Mucosa of rectum (tissue), 2 donors: ENCODE data around the gene RNF114.

Experiments used
- H3K27ac ChIP-seq, 2 donors: one replicate each; pipeline ENCODE4 v1.7.0; 2013; ENCODE audit warnings: inconsistent platforms in 2 of 2, low read depth in 2 of 2, low read length in 2 of 2
- H3K27me3 ChIP-seq, 2 donors: one replicate each; pipeline ENCODE4 v1.7.0; 2013; ENCODE audit warnings: low read length in 2 of 2; ENCODE audit not compliant: control insufficient read depth in 2 of 2, insufficient read depth in 2 of 2
- H3K36me3 ChIP-seq, 2 donors: one replicate each; pipeline ENCODE4 v1.7.0; 2013; ENCODE audit warnings: low read length in 2 of 2; ENCODE audit not compliant: control insufficient read depth in 2 of 2, insufficient read depth in 2 of 2
- H3K4me1 ChIP-seq, 2 donors: one replicate each; pipeline ENCODE4 v1.7.0; 2013; ENCODE audit warnings: low read length in 2 of 2, mild to moderate bottlenecking in 1 of 2; ENCODE audit not compliant: control insufficient read depth in 2 of 2, insufficient read depth in 2 of 2
- H3K4me3 ChIP-seq, 2 donors: one replicate each; pipeline ENCODE4 v1.7.0; 2013; ENCODE audit warnings: low read length in 2 of 2
- H3K9ac ChIP-seq, 2 donors: one replicate each; pipeline ENCODE4 v1.7.0; 2013; ENCODE audit warnings: low read length in 2 of 2, low read depth in 1 of 2, mild to moderate bottlenecking in 1 of 2
- H3K9me3 ChIP-seq, 2 donors: one replicate each; pipeline ENCODE4 v1.7.0; 2013; ENCODE audit warnings: low read length in 2 of 2; ENCODE audit not compliant: control insufficient read depth in 2 of 2
- donor health status: healthy.
- donor health status: Normal muscosa, but diverticular disease.

RNF114 gene

GRCh38 chr20:49979030-49979832, 43.0 kb downstream of the RNF114 start:
- Histone ChIP-seq H3K9me3 (no peaks in the 10 kb centered on the region), H3K27ac (no peak overlapping the region), H3K4me1 (peaks cover 9 to 15% of the 10 kb centered on the region in 2 donors), H3K36me3 (no peaks in the 10 kb centered on the region), H3K4me3 (peak overlapping the region in 1 of 2 donors; percentile 37), H3K27me3 (peaks cover 2 to 9% of the 10 kb centered on the region in 2 donors), H3K9ac (no peak overlapping the region)

DNA sequence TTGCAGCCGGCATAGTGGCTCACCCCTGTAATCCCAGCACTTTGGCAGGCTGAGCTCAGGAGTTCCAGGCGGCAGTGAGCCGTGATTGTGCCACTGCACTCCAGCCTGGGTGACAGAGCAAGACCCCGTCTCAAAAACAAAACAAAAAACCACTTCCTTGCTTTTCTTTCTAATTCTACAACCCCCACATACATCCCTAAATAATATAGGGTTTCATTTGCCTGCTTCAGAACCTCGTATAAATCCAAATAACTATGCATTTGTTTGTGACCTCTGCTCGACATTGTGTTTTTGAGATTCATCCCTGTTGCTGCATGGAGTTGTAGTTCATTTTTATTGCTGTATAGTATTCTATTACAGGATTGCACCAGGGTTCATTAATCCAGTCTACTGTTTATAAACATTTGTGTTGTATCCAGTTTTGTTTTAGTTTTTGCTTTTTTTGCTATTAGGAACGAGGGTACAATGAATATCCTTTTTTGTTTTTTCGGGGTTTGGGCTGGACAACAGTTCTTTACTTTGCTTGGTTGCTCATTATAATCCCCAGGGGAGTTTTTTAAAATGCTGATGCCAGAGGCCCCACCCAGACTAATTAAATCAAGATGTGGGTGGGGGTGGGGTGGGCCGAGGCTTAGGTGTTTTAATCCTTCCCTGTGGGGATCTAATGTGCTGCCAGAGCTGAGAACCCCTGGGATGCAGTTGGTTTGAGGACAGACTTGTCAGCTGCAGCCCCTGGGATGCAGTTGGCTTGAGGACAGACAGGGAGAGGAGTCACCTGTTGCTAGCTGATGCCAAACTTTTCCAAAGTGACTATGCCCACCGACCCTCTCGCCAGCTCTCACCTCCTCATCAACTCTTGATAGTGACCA, 44.2 kb downstream of the RNF114 start:
- Histone ChIP-seq H3K4me3 (no peak overlapping the region), H3K9ac (no peak overlapping the region), H3K9me3 (no peaks in the 10 kb centered on the region), H3K27ac (no peak overlapping the region), H3K4me1 (peaks cover 9 to 15% of the 10 kb centered on the region in 2 donors), H3K36me3 (no peaks in the 10 kb centered on the region), H3K27me3 (peaks cover 2 to 9% of the 10 kb centered on the region in 2 donors)

DNA sequence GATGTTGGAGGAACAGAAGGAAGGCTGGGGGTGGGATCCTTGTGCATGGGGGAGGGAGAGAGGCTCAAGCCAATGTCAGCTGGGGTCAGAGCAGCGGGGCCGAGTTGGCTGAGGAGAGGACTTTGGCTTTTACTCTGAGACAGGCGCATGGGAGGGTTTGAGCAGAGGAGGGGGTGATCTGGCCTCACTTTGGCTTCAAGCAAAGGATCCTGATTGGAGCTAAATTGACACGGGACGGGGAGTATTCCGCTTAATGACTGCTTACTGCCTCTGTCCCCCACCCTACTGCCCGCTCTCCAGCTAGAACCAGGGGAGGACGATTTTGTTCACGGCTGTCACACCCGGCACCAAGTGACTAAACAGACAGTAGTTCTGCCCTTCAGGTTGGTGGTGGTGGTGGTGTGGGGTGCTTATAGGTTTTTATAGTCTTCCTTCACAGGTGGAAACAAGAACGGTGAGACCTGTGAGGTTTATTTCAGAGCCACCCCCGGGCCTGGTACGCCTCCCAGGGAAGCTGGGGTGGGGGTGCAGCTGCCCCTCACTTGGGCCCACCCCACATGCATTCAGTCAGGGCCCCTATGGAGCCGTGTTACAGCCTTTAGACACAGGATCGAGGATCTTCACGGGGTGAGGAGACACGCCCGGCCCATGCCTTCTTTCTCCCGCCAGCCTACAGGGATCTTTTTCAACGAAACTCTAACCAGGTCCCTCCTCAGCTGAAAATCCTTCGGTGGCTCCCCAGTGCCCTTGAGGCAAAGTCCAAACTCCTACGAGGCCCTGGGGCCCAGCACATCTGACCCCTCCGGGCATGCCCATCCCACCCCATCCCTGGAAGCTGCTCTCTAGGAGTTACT, 45.2 kb downstream of the RNF114 start:
- Histone ChIP-seq H3K27ac (no peak overlapping the region), H3K4me1 (peaks cover 9 to 15% of the 10 kb centered on the region in 2 donors), H3K4me3 (no peak overlapping the region), H3K36me3 (no peaks in the 10 kb centered on the region), H3K9ac (no peak overlapping the region), H3K9me3 (no peaks in the 10 kb centered on the region), H3K27me3 (peaks cover 2 to 9% of the 10 kb centered on the region in 2 donors)

GRCh38 chr20:49982072-49982345, 45.8 kb downstream of the RNF114 start:
- Histone ChIP-seq H3K27ac (no peak overlapping the region), H3K27me3 (peaks cover 2 to 9% of the 10 kb centered on the region in 2 donors), H3K4me1 (peaks cover 9 to 15% of the 10 kb centered on the region in 2 donors), H3K9ac (peak overlapping the region; percentile 12 to 24), H3K9me3 (no peaks in the 10 kb centered on the region), H3K36me3 (no peaks in the 10 kb centered on the region), H3K4me3 (peak overlapping the region; percentile 47 to 57)

DNA sequence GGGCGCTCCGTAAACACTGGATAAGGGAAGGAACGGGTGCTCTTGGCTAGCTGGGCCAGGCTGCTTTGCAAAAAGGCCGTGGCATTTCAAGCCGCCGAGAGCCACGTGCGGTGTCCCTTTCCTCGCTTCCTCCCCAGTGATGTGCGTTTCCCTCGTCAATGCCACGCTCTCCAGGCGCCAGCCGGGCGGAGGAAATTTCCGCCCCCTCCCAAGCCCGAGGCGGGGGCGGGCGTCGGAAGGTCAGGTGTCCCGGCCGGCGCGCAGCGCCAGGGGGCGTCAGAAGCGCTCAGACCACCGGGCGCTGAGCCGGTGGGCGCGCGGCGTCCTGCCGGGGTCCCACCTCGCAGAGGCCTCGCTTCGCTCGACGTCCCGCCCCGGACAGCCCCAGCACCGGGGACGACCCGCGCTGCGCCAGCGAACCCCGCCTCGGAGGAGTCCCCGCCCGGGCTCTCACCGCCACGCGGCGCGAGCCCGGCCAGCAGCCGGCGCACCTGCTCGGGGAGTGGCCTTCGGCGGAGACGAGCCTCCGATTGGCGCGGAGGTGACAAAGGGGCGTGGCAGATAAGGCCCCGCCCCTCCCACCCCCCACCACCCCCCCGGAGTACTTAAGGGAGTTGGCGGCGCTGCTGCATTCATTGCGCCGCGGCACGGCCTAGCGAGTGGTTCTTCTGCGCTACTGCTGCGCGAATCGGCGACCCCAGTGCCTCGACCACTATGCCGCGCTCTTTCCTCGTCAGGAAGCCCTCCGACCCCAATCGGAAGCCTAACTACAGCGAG, 46.3 kb downstream of the RNF114 start, which contains the start of gene SNAI1:
TSS of gene SNAI1 (plus strand) at position 635 of the 777 bp plus-strand sequence. CDS start at position 715, 80 bp downstream.
- Histone ChIP-seq H3K27ac (peak within 1 kb of the TSS; percentile 26 to 61), H3K36me3 (no peaks in the 10 kb centered on the region), H3K4me1 (peaks cover 9 to 15% of the 10 kb centered on the region in 2 donors), H3K4me3 (peak within 1 kb of the TSS; percentile 56 to 70), H3K9ac (peak within 1 kb of the TSS; percentile 62 to 68), H3K27me3 (peaks cover 2 to 9% of the 10 kb centered on the region in 2 donors), H3K9me3 (no peaks in the 10 kb centered on the region)

DNA sequence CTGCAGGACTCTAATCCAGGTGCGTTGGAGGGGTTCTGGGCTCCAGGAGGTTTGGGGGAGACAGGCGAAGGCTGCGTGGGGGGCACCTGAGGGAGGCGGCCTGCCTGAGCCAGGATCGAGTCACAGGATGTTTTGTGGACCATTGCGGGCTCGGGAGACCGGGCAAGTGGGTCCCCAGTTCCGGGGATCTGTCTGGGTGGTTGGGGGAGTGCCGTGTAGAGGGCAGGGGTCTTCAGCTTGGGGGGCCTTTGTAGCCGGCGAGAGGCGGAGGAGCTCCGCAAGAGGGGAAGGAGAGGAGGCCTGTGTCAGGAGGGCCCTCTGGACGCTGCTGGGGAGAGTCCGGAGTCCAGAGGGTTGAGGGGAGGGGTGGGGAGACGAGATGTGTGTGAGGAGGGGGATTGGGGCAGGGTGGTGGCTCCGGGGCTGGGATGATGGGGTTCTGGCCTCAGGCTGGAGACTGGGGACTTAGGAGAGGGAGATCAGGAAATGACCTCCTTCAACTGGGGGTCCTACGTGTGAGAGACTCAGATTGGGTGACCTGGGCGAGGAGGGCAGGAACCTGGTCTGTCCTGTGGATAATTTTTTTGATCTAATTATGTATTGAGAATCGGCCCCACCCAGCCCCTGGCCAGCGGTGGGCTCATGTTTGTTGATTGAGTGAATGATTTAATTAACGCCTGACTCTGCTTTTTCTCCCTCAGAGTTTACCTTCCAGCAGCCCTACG, 47.1 kb downstream of the RNF114 start:
- Histone ChIP-seq H3K9ac (peak overlapping the region; percentile 62 to 68), H3K27me3 (peaks cover 2 to 9% of the 10 kb centered on the region in 2 donors), H3K27ac (peak overlapping the region; percentile 26 to 61), H3K9me3 (no peaks in the 10 kb centered on the region), H3K36me3 (no peaks in the 10 kb centered on the region), H3K4me1 (peaks cover 9 to 15% of the 10 kb centered on the region in 2 donors), H3K4me3 (peak overlapping the region; percentile 56 to 70)

GRCh38 chr20:49983848-49984408, 47.7 kb downstream of the RNF114 start:
- no peaks in the 10 kb centered on the region for H3K36me3 ChIP-seq
- H3K9ac ChIP-seq = peak overlapping the region in 1 of 2 donors; percentile 6
- peaks cover 9 to 15% of the 10 kb centered on the region in 2 donors for H3K4me1 ChIP-seq
- H3K9me3 ChIP-seq = no peaks in the 10 kb centered on the region
- peak overlapping the region in 1 of 2 donors; percentile 32 for H3K27ac ChIP-seq
- H3K4me3 ChIP-seq = peak overlapping the region; percentile 6 to 23
- H3K27me3 ChIP-seq = peaks cover 2 to 9% of the 10 kb centered on the region in 2 donors

GRCh38 chr20:49984426-49985153, 48.4 kb downstream of the RNF114 start:
- H3K4me3 ChIP-seq = peak overlapping the region; percentile 6 to 23
- peaks cover 2 to 9% of the 10 kb centered on the region in 2 donors for H3K27me3 ChIP-seq
- no peak overlapping the region for H3K9ac ChIP-seq
- H3K27ac ChIP-seq = peak overlapping the region in 1 of 2 donors; percentile 32
- no peaks in the 10 kb centered on the region for H3K36me3 ChIP-seq
- no peaks in the 10 kb centered on the region for H3K9me3 ChIP-seq
- H3K4me1 ChIP-seq = peaks cover 9 to 15% of the 10 kb centered on the region in 2 donors
